HG03139 (cell line): Measurements from ENCODE around the gene DOK1.

ENCODE experiments used
- ATAC-seq: cut with Tn5 transposase; IDR thresholded peaks from one replicate; pipeline ENCODE4 v1.9.1; 2021; ENCODE audit not compliant: unreplicated experiment

Gene DOK1

DNA sequence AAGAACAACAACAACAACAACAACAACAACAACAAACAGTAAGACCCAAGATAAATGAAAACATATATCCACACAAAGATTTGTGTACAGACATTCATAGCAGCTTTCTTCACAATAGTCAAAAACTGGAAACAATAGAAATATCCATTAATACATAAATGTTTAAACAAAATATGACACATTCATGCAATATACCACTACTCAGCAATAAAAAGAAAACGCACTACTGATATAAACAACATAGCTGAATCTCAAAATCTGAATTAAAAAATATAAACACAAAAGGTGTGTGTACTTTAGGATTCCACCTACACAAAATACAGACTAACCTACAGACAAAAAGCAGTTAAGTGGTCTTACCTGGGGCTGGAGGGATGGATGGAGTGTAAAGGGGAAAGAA lies 42.1 kb downstream of the DOK1 start:
- no peak for ATAC-seq

DNA sequence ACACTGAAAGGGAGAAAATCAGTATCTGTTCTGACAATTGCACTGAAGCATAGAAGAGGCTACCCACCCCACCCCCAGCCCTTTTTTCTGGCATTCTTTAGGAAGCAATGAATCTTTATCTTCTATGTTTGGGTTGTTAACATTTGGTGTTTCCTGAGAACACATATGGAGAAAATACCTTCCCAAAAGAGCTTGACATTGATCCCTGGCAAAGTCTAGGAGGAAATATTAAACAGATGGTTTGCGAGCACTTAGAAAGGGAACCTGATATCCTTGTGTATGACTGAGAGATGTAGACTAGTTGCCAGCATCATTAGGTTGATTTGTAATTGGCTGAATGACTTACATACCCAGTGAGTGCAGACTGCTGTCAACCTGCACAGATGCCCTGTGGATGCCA lies 42.9 kb downstream of the DOK1 start:
- no peak for ATAC-seq

DNA sequence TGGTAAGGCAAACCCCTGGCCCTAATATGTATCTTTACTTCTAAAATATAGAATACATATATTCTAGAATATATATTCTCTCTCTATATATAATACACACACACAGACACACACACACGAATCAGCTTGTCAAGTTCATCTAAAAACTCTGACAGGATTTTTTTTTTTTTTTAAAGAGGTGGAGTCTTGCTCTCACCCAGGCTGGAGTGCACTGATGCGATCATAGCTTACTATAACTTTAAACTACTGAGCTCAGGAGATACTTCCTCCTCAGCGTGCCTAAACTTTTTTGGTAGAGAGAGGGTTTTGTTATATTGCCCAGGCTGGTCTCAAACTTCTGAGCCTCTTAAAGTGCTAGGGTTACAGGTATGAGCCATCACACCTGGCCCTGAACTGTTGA lies 45.2 kb downstream of the DOK1 start:
- no peak for ATAC-seq

DNA sequence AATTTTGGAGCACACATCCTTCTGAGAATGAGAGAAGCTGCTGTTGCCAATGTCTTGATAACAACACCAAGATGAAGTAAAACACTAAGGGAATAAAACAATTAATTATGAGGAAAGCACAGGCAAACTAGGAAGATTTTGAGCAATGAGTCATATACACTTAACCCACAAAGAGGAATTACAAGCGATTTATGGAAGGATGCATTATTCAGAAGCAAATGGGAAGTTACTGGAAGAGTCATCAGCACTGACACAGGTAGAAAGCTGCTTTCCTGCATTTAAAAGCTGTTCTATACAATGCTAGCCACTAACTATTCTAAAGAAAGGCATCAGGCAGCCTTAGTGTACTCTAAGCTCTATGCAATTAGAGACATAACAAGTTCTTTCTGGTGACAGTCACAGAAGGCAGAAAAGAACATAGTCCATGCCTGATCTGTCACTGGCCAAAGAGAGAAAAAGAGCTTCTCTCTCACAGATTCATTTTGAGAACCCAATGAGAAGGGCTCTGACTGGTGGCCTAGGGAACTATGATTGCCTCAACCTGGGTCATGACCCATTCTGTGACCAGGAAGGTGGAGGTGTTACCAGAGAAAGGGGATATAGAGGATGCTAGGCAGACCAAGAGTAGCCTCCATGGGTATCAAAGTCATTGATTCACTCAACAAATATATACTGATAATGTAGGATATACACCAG lies 48.2 kb downstream of the DOK1 start:
- ATAC-seq: no peak

DNA sequence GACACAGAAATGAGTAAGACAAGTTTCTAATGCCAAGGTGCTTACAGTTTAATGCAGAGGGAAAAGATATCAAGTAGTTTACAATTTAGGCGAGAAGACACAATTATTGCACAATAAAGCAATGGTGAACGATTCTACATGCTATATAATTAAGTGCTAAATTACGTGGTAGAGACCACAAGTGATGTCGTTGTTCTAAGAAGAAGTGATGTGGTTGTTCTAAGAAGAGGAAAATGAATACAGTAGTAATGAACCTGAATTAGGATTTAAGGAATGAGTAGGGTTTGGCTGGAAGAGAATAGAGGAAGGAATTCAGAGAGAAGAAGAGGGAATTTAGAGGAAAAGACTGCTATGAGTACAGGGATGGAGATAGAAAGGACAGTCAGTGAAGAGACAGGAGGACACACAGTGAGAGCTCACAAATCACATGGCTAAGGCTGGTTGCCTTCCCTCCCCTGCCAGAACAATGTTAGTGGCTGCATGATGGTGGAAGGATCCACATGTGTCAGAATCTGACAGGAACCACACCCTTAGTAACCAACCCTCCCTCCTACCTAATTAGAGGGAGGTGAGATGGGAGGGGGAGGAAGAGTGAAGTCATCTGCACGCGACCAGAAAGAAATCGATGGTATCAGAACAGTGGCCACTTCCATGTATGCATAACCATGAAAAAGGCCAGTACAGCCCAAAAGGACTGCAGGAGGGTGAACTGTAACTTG lies 48.9 kb downstream of the DOK1 start:
- ATAC-seq: no peak

DNA sequence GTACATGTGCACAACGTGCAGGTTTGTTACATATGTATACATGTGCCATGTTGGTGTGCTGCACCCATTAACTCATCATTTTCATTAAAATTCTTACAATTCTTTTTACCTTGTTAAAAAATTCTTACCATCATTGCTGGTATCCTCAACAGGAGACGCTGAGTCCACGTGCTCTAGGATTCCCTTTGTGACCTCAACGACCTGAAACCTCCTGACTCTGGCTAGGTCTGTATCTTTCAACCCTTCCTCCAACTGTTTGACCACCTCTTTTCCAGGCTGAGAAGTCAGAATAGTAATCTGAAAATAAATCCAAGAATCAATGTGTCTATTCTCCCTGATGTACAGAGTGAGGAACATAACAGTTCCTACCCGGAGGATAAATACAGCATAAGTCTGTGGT lies 52.4 kb downstream of the DOK1 start:
- ATAC-seq: no peak
